PC-3 (cell line): Measurements from ENCODE around the gene LIMK1.

Source experiments
- CTCF ChIP-seq: fragments of 300-600 bp; sonication (generic); conservative IDR thresholded peaks from 2 replicates; pipeline ENCODE4 v1.5.1; 2017; ENCODE audit warnings: antibody characterized with exemption, low read depth, mild to moderate bottlenecking, low read length
- EZH2 ChIP-seq: fragments of 300-600 bp; sonication (generic); IDR thresholded peaks from one replicate; pipeline ENCODE4 v1.6.1; 2017; ENCODE audit warnings: antibody characterized with exemption, mild to moderate bottlenecking, low read length; ENCODE audit not compliant: unreplicated experiment
- EZH2phosphoT487 ChIP-seq: fragments of 300-600 bp; sonication (generic); IDR thresholded peaks from 2 replicates; pipeline ENCODE4 v1.6.1; 2018; ENCODE audit warnings: mild to moderate bottlenecking, antibody characterized with exemption, low read length, borderline replicate concordance

GRCh38 chr7:74084722-74085578 is 1.3 kb downstream of the LIMK1 start:
- TF ChIP-seq CTCF, result no peak
- no peak for TF ChIP-seq EZH2
- no peak for TF ChIP-seq EZH2phosphoT487
